Mesenchymal stem cell (in vitro differentiated cells and primary cell): Measurements from ENCODE around the gene AKNA.
A peak's percentile ranks its signal among the peaks of the same experiment; 100 is the strongest.

Experiments
- DNase-seq: peaks from one replicate; pipeline ENCODE4 v3.0.0-alpha.2; 2013
- H2AFZ ChIP-seq: one replicate; pipeline ENCODE4 v1.6.1; 2013; ENCODE audit warnings: low read depth, mild to moderate bottlenecking, control low read depth, inconsistent platforms, low read length, moderate library complexity
- H2AK5ac ChIP-seq: 2 replicates; pipeline ENCODE4 v1.6.1; 2013; ENCODE audit warnings: low read length, moderate library complexity, mild to moderate bottlenecking, inconsistent platforms; ENCODE audit not compliant: severe bottlenecking
- H2BK120ac ChIP-seq: one replicate; pipeline ENCODE4 v1.6.1; 2013; ENCODE audit warnings: low read depth, mild to moderate bottlenecking, inconsistent platforms, low read length, moderate library complexity
- H2BK12ac ChIP-seq, 2 experiments: one replicate each; pipeline ENCODE4 v1.6.1; 2013; ENCODE audit warnings: inconsistent platforms in 2 of 2, low read length in 2 of 2, mild to moderate bottlenecking in 2 of 2, moderate library complexity in 2 of 2, control low read depth in 1 of 2
- H2BK15ac ChIP-seq: one replicate; pipeline ENCODE4 v1.6.1; 2013; ENCODE audit warnings: mild to moderate bottlenecking, low read depth, inconsistent platforms; ENCODE audit not compliant: poor library complexity, severe bottlenecking
- H2BK5ac ChIP-seq: 2 replicates; pipeline ENCODE4 v1.6.1; 2013; ENCODE audit warnings: low read depth, mild to moderate bottlenecking, low read length, control low read depth, inconsistent platforms; ENCODE audit not compliant: poor library complexity, severe bottlenecking
- H3K14ac ChIP-seq, 2 experiments: one replicate each; pipeline ENCODE4 v1.6.1; 2013; ENCODE audit warnings: inconsistent platforms in 2 of 2, low read length in 2 of 2, control low read depth in 1 of 2, mild to moderate bottlenecking in 1 of 2, moderate library complexity in 1 of 2
- H3K18ac ChIP-seq, 2 experiments: one replicate each; pipeline ENCODE4 v1.6.1; 2013; ENCODE audit warnings: inconsistent platforms in 2 of 2, low read length in 2 of 2, control low read depth in 1 of 2, low read depth in 1 of 2, mild to moderate bottlenecking in 1 of 2
- H3K23ac ChIP-seq, 2 experiments: one replicate each; pipeline ENCODE4 v1.6.1; 2013; ENCODE audit warnings: inconsistent platforms in 2 of 2, low read length in 2 of 2, mild to moderate bottlenecking in 2 of 2, moderate library complexity in 2 of 2, control low read depth in 1 of 2
- H3K27ac ChIP-seq: 2 replicates; pipeline ENCODE4 v1.5.1; 2013; ENCODE audit warnings: mild to moderate bottlenecking, moderate library complexity, low read length, control low read depth, inconsistent platforms; ENCODE audit not compliant: poor library complexity, severe bottlenecking
- H3K27me3 ChIP-seq, 2 experiments: 2 replicates each; pipeline versions ENCODE4 v1.6.1 to v1.7.0; 2013; ENCODE audit warnings: low read length in 2 of 2, mild to moderate bottlenecking in 2 of 2, moderate library complexity in 2 of 2, control low read depth in 1 of 2, inconsistent platforms in 1 of 2; ENCODE audit not compliant: control insufficient read depth in 1 of 2, insufficient read depth in 1 of 2
- H3K36me3 ChIP-seq, 2 experiments: 2 replicates each; pipeline versions ENCODE4 v1.6.1 to v1.7.0; 2013; ENCODE audit warnings: low read length in 2 of 2, control low read depth in 1 of 2, inconsistent platforms in 1 of 2, low read depth in 1 of 2, mild to moderate bottlenecking in 1 of 2; ENCODE audit not compliant: insufficient read depth in 2 of 2, control insufficient read depth in 1 of 2
- H3K4ac ChIP-seq, 2 experiments: one replicate each; pipeline ENCODE4 v1.6.1; 2013; ENCODE audit warnings: inconsistent platforms in 2 of 2, low read length in 2 of 2, mild to moderate bottlenecking in 2 of 2, moderate library complexity in 2 of 2, control low read depth in 1 of 2, low read depth in 1 of 2
- H3K4me1 ChIP-seq: 2 replicates; pipeline ENCODE4 v1.6.1; 2013; ENCODE audit warnings: low read depth, low read length, control low read depth; ENCODE audit not compliant: control insufficient read depth, insufficient read depth
- H3K4me2 ChIP-seq: 2 replicates; pipeline ENCODE4 v1.6.1; 2013; ENCODE audit warnings: low read length, mild to moderate bottlenecking, inconsistent platforms; ENCODE audit not compliant: poor library complexity, severe bottlenecking
- H3K4me3 ChIP-seq, 2 experiments: 2 replicates each; pipeline versions ENCODE4 v1.5.1 to v1.7.0; 2013; ENCODE audit warnings: low read length in 2 of 2, mild to moderate bottlenecking in 2 of 2, control low read depth in 1 of 2, low read depth in 1 of 2; ENCODE audit not compliant: insufficient read depth in 1 of 2
- H3K79me1 ChIP-seq: replicated peaks from 2 replicates; pipeline ENCODE4 v1.6.1; 2013; ENCODE audit warnings: mild to moderate bottlenecking, control low read depth, low read length, inconsistent platforms; ENCODE audit not compliant: poor library complexity, severe bottlenecking
- H3K9ac ChIP-seq: 2 replicates; pipeline ENCODE4 v1.7.0; 2013; ENCODE audit warnings: mild to moderate bottlenecking, low read length, moderate library complexity
- H3K9me3 ChIP-seq: 2 replicates; pipeline ENCODE4 v1.7.0; 2013; ENCODE audit warnings: mild to moderate bottlenecking, low read length; ENCODE audit not compliant: control insufficient read depth
- H4K8ac ChIP-seq: one replicate; pipeline ENCODE4 v1.6.1; 2013; ENCODE audit warnings: inconsistent platforms, mild to moderate bottlenecking, low read length, moderate library complexity
- H4K91ac ChIP-seq: one replicate; pipeline ENCODE4 v1.6.1; 2013; ENCODE audit warnings: mild to moderate bottlenecking, low read length, inconsistent platforms
- WGBS: methylation state at CpG from one replicate; pipeline ENCODE4 v1.1.7; 2013; ENCODE audit warnings: mixed read lengths; 5-methylcytosine and 5-hydroxymethylcytosine counted together

The AKNA gene

GRCh38 chr9:114383521-114384231 is 4.1 kb downstream of the AKNA start:
- Histone ChIP-seq H3K23ac (peak overlapping the region in 1 of 2 experiments; percentile 91), H3K4me2 (no peak overlapping the region), H3K4me1 (peaks cover 36% of the 10 kb centered on the region), H2BK120ac (peak overlapping the region; percentile 85), H3K4me3 (peak overlapping the region in 1 of 2 experiments; percentile 60), H2AFZ (no peak overlapping the region), H2AK5ac (peak overlapping the region; percentile 84), H3K18ac (peak overlapping the region; percentile 75 to 88), H3K14ac (peak overlapping the region in 1 of 2 experiments; percentile 89), H2BK15ac (peak overlapping the region; percentile 92), H3K27me3 (no peaks in the 10 kb centered on the region), H3K36me3 (peaks cover 20 to 22% of the 10 kb centered on the region in 2 experiments), H3K9me3 (no peaks in the 10 kb centered on the region), H4K8ac (peak overlapping the region; percentile 57), H3K79me1 (peaks cover 18% of the 10 kb centered on the region), H3K4ac (peak overlapping the region; percentile 67 to 81), H3K27ac (no peak overlapping the region), H3K9ac (peak overlapping the region; percentile 74), H2BK12ac (peak overlapping the region in 1 of 2 experiments; percentile 94), H2BK5ac (peak overlapping the region; percentile 51), H4K91ac (peak overlapping the region; percentile 52)
- 49% methylated on average over 7 of the region's 8 CpGs for WGBS
- DNase-seq: peak; percentile 90

GRCh38 chr9:114382699-114383520 is 4.9 kb downstream of the AKNA start:
- no peaks in the 10 kb centered on the region for H3K27me3 ChIP-seq
- peak overlapping the region; percentile 67 to 81 for H3K4ac ChIP-seq
- peak overlapping the region in 1 of 2 experiments; percentile 89 for H3K14ac ChIP-seq
- no peak overlapping the region for H3K27ac ChIP-seq
- peak overlapping the region; percentile 74 for H3K9ac ChIP-seq
- H2BK5ac ChIP-seq: no peak overlapping the region
- H3K36me3 ChIP-seq: peaks cover 24 to 30% of the 10 kb centered on the region in 2 experiments
- no peaks in the 10 kb centered on the region for H3K9me3 ChIP-seq
- peak overlapping the region in 1 of 2 experiments; percentile 91 for H3K23ac ChIP-seq
- peak overlapping the region; percentile 85 for H2BK120ac ChIP-seq
- peak overlapping the region; percentile 84 for H2AK5ac ChIP-seq
- H3K79me1 ChIP-seq: peaks cover 24% of the 10 kb centered on the region
- H3K4me2 ChIP-seq: no peak overlapping the region
- H3K18ac ChIP-seq: peak overlapping the region; percentile 75 to 88
- WGBS: 53% methylated on average over 17 of the region's 17 CpGs
- peak; percentile 63 for DNase-seq
- peaks cover 32% of the 10 kb centered on the region for H3K4me1 ChIP-seq
- H4K8ac ChIP-seq: peak overlapping the region; percentile 57
- no peak overlapping the region for H2AFZ ChIP-seq
- peak overlapping the region in 1 of 2 experiments; percentile 60 for H3K4me3 ChIP-seq
- H2BK12ac ChIP-seq: peak overlapping the region; percentile 30 to 94
- peak overlapping the region; percentile 52 for H4K91ac ChIP-seq
- peak overlapping the region; percentile 92 for H2BK15ac ChIP-seq

- H3K79me1 ChIP-seq: peaks cover 36% of the 10 kb centered on the region
- no peak overlapping the region for H3K18ac ChIP-seq
- 99% methylated on average over 5 of the region's 5 CpGs for WGBS
- H3K4ac ChIP-seq: no peak overlapping the region
- H2BK120ac ChIP-seq: no peak overlapping the region
- no peak overlapping the region for H3K23ac ChIP-seq
- H2AK5ac ChIP-seq: no peak overlapping the region
- no peaks in the 10 kb centered on the region for H3K9me3 ChIP-seq
- no peak for DNase-seq
- no peak overlapping the region for H3K14ac ChIP-seq
- no peak overlapping the region for H3K27ac ChIP-seq
- peaks cover 50 to 60% of the 10 kb centered on the region in 2 experiments for H3K36me3 ChIP-seq
- H2BK15ac ChIP-seq: no peak overlapping the region
- H4K8ac ChIP-seq: no peak overlapping the region
- H3K27me3 ChIP-seq: no peaks in the 10 kb centered on the region
- H2AFZ ChIP-seq: no peak overlapping the region
- H3K4me3 ChIP-seq: no peak overlapping the region
- no peak overlapping the region for H3K4me2 ChIP-seq
- H2BK5ac ChIP-seq: no peak overlapping the region
- H3K4me1 ChIP-seq: peaks cover 10% of the 10 kb centered on the region
- H2BK12ac ChIP-seq: no peak overlapping the region
- H4K91ac ChIP-seq: no peak overlapping the region
- H3K9ac ChIP-seq: no peak overlapping the region
Observed at GRCh38 chr9:114378883-114379282, 8.9 kb downstream of the AKNA start.

- H4K8ac ChIP-seq: no peak overlapping the region
- H3K14ac ChIP-seq: no peak overlapping the region
- H3K4me2 ChIP-seq: no peak overlapping the region
- no peak overlapping the region for H3K27ac ChIP-seq
- WGBS: 96% methylated on average over 8 of the region's 8 CpGs
- no peaks in the 10 kb centered on the region for H3K27me3 ChIP-seq
- no peak overlapping the region for H3K4me3 ChIP-seq
- no peak for DNase-seq
- no peak overlapping the region for H2BK120ac ChIP-seq
- no peak overlapping the region for H2BK5ac ChIP-seq
- H2AK5ac ChIP-seq: no peak overlapping the region
- no peaks in the 10 kb centered on the region for H3K9me3 ChIP-seq
- no peak overlapping the region for H3K9ac ChIP-seq
- peaks cover 4% of the 10 kb centered on the region for H3K4me1 ChIP-seq
- no peak overlapping the region for H2BK12ac ChIP-seq
- no peak overlapping the region for H3K23ac ChIP-seq
- H3K4ac ChIP-seq: no peak overlapping the region
- peaks cover 40% of the 10 kb centered on the region for H3K79me1 ChIP-seq
- H2AFZ ChIP-seq: no peak overlapping the region
- peaks cover 58 to 67% of the 10 kb centered on the region in 2 experiments for H3K36me3 ChIP-seq
- no peak overlapping the region for H2BK15ac ChIP-seq
- no peak overlapping the region for H3K18ac ChIP-seq
- H4K91ac ChIP-seq: no peak overlapping the region
Observed at GRCh38 chr9:114378016-114378415, 9.8 kb downstream of the AKNA start.
